Measurements from ENCODE around the gene SLC25A39.

The SLC25A39 gene

DNA sequence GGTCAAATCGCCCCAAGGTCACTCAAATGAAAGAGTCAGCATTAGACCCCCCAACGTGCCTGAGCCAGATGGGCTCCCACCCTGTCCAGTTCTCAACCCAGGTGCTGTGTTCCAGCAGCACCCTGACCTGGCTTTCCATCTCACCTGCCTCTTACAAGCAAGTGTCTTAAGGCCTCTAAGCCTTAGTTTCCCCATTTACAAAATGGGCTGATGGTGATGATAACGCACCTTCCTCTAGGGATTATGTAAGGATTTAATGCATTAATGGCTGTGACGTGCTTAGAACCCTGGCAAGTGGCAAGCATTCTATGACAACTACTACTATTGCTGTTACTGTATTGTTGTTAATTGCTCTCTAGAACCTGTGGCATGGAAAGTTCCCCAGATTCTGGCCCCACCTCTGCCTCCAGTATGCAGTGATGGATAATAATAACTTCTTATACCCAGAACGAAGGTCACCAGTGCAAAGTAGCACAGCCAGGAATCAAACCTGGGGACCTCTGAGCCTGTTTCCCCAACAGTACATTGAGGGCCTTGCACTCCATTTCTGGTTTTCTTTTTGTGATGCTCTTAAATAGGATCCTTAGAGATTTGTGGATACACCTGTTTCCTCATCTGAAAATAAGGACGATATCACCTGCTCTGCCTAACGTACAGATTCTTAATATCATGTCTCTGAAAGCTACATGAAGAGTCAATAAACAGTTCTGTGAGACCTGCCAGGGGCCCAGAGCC lies 3.3 kb upstream of the SLC25A39 start:
- H3K4me3 ChIP-seq (ENCODE audit: low read depth, low read length) = no peak overlapping the region
- DNase-seq (ENCODE audit: low read depth) = no peak
- TF ChIP-seq, protein P1, sequence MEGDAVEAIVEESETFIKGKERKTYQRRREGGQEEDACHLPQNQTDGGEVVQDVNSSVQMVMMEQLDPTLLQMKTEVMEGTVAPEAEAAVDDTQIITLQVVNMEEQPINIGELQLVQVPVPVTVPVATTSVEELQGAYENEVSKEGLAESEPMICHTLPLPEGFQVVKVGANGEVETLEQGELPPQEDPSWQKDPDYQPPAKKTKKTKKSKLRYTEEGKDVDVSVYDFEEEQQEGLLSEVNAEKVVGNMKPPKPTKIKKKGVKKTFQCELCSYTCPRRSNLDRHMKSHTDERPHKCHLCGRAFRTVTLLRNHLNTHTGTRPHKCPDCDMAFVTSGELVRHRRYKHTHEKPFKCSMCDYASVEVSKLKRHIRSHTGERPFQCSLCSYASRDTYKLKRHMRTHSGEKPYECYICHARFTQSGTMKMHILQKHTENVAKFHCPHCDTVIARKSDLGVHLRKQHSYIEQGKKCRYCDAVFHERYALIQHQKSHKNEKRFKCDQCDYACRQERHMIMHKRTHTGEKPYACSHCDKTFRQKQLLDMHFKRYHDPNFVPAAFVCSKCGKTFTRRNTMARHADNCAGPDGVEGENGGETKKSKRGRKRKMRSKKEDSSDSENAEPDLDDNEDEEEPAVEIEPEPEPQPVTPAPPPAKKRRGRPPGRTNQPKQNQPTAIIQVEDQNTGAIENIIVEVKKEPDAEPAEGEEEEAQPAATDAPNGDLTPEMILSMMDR (conservative IDR thresholded peaks at IDR 0.05; ENCODE audit: low read depth, low read length) = no peak

DNA sequence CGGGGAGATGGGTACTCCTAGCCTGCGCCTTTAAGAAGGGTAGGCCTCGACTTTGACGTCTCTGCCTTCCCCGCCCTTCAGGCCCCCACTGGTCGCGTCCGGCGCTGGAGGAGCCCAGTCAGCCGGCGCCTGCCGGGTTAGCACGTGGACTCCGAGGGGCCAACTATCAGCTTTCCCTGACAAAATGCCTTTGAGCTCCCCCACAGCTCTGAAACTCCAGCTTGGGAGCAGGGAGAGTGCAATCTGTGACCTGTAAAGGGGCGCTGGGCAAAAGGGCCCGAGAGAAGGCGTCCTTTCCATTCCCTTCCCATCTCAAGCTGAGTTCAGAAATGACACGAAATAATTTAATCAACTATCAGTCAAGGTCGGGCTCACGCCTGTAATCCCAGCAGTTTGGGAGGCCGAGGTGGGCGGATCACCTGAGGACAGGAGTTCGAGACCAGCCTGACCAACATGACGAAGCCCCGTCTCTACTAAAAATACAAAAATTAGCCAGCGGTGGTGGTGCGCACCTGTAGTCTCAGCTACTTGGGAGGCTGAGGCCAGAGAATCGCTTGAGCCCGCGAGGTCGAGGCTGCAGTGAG lies 2.3 kb upstream of the SLC25A39 start:
- DNase-seq (ENCODE audit: low read depth) = peak; percentile 99
- H3K4me3 ChIP-seq (ENCODE audit: low read depth, low read length) = peak overlapping the region; percentile 25
- TF ChIP-seq, protein P1 (conservative IDR thresholded peaks at IDR 0.05; ENCODE audit: low read depth, low read length) = no peak

DNA sequence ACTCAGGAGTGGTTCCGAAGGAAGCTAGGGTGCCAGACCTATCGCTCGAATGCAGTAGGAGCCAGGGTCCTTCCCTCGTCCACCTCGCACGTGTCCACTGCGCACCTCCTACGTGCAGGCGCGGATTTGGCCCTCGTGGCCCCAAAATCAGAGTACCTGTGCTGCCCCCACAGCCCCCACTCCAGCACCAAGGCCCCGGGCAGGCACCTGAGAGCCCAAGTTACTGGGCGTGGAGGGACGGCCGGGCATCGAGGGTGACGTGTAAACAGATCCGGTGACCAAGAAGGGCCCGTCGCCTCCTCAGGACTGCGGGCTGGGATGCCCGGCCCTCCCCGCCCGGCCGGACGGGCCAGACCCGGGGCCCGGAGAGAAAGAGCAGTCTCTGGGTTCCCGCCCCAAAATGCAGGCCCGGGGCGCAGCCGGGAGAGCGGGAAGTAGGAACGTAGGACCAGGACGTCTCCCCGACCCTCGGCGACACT lies 492 bp downstream of the SLC25A39 start:
- H3K4me3 ChIP-seq (ENCODE audit: low read depth, low read length) = peak overlapping the region; percentile 87
- no peak for DNase-seq (ENCODE audit: low read depth)
- TF ChIP-seq, protein P1 (conservative IDR thresholded peaks at IDR 0.05; ENCODE audit: low read depth, low read length) = no peak

DNA sequence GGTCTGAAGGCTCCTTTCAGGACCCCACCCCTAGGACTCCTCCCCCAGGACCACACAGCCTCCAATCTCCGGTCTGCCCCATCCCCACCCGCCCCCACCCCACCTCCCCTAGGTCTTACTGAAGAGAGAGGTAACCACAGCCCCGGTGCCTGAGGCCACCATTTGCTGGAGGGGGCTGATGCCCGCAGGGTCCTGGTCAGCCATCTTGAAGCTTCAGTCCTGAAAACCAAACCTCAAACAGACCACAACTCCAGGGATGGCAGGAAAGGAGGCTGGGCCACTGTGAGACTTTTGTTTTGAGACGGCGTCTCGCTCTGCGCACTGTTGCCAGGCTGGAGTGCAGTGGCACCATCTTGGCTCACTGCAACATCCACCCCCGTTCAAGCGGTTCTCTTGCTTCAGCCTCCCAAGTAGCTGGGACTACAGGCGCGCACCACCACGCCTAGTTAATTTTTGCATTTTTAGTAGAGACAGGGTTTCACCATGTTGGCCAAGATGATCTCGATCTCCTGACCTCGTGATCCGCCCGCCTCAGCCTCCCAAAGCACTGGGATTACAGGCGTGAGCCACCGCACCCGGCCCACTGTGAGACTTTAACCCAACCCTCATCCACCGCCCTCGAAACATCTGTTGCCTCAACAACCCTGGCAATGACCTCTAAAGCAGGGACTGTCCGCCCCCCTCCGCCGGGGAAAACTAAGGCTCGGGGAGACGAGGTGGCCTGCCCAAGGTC lies 1.1 kb downstream of the SLC25A39 start:
- peak overlapping the region; percentile 87 for H3K4me3 ChIP-seq (ENCODE audit: low read depth, low read length)

DNA sequence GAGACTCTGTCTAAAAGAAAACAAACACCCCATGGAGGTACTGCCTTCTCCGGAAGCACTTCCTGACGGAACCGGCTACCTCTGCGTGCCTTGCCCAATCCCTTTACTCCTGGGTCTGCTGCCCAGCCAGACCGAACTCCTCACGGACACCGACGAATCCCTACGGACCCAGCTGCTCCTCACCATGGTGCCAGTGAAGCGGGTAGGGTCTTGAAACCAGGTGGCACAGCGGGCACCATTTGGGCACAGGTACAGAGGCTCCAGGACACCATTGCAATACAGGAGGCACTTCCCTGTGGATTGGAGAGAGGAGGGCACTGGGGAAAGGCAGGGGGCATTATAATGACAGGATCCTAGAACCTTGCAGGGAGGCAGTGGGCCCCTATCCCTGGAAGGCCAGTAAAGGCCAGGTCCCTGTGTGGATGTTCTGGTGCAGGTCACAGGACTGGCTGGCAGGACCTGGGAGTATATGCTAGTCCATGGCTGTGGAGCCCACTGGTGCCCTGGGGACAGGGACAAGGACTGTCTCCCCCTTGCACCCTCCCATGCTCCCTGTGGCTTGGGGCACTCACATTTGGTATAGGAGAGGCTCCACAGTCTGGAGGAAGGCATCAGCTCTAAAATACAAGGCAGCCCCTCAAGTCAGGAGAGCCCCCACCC lies 2.3 kb downstream of the SLC25A39 start:
- no peak overlapping the region for H3K4me3 ChIP-seq (ENCODE audit: low read depth, low read length)
- DNase-seq (ENCODE audit: low read depth) = no peak

More for the DNA sequence above, 1.1 kb downstream of the SLC25A39 start:
- DNase-seq (ENCODE audit: low read depth) = no peak
- TF ChIP-seq, protein P1 (conservative IDR thresholded peaks at IDR 0.05; ENCODE audit: low read depth, low read length) = no peak

More for the DNA sequence above, 2.3 kb downstream of the SLC25A39 start:
- TF ChIP-seq, protein P1 (conservative IDR thresholded peaks at IDR 0.05; ENCODE audit: low read depth, low read length) = no peak
